Lung (tissue), 12 donors: ENCODE data around the gene PDE12. TPM values are rescaled to one million over a fixed set of nuclear protein-coding genes. Genes with fewer than 3 reads are reported as not detected.

Source experiments
- ATAC-seq: fragments of 200-7000 bp; cut with Tn5 transposase; one replicate; pipeline ENCODE4 v1.9.1; 2020; ENCODE audit warnings: moderate number of reproducible peaks; ENCODE audit not compliant: insufficient read depth, low FRiP score
- DNase-seq, 3 donors: peaks; one replicate each; pipeline ENCODE4 v3.0.0-alpha.2; 2013 to 2017
- H3K27ac ChIP-seq, 2 donors: one replicate each; pipeline ENCODE4 v1.5.1; 2013; ENCODE audit warnings: mild to moderate bottlenecking in 2 of 2, moderate library complexity in 2 of 2, control low read depth in 1 of 2, inconsistent platforms in 1 of 2, low read depth in 1 of 2, low read length in 1 of 2
- H3K27me3 ChIP-seq, 3 donors: one replicate each; pipeline ENCODE4 v1.5.1; 2013; ENCODE audit warnings: low read length in 2 of 3; ENCODE audit not compliant: control insufficient read depth in 3 of 3, insufficient read depth in 3 of 3
- H3K36me3 ChIP-seq, 4 donors: one replicate each; pipeline ENCODE4 v1.5.1; 2013; ENCODE audit warnings: low read length in 4 of 4, mild to moderate bottlenecking in 1 of 4, moderate library complexity in 1 of 4; ENCODE audit not compliant: control insufficient read depth in 4 of 4, insufficient read depth in 4 of 4
- H3K4me1 ChIP-seq, 5 donors: one replicate each; pipeline ENCODE4 v1.5.1; 2013; ENCODE audit warnings: low read length in 5 of 5, mild to moderate bottlenecking in 2 of 5, moderate library complexity in 1 of 5; ENCODE audit not compliant: control insufficient read depth in 5 of 5, insufficient read depth in 5 of 5
- H3K4me3 ChIP-seq: one replicate; pipeline ENCODE4 v1.5.1; 2013; ENCODE audit warnings: mild to moderate bottlenecking, control low read depth, moderate library complexity
- H3K9ac ChIP-seq, 2 donors: one replicate each; pipeline ENCODE4 v1.5.1; 2013; ENCODE audit warnings: low read length in 2 of 2, control low read depth in 1 of 2; ENCODE audit not compliant: insufficient read depth in 1 of 2
- H3K9me3 ChIP-seq, 4 donors: one replicate each; pipeline ENCODE4 v1.5.1; 2013; ENCODE audit warnings: low read length in 3 of 4, mild to moderate bottlenecking in 1 of 4, moderate library complexity in 1 of 4; ENCODE audit not compliant: control insufficient read depth in 4 of 4, insufficient read depth in 3 of 4
- WGBS, 2 donors: extraction: QIAGEN DNeasy Blood & Tissue Kit; methylation state at CpG; one replicate each; pipeline ENCODE4 v1.1.7; 2013; 5-methylcytosine and 5-hydroxymethylcytosine counted together
- polyA plus RNA-seq, 2 donors: library from polyadenylated mRNA; stranded (reverse); fragments of 200-250 nt; gene quantifications; one replicate each; pipeline ENCODE4 v1.2.1, GENCODE V29; 2013
- total RNA-seq, 2 donors: library from RNA; depleted of rRNA in 1 of 2; stranded (reverse); fragments of >200 nt in 1 of 2; gene quantifications; one replicate each; pipeline ENCODE4 v1.2.1, GENCODE V29; 2014 to 2021
- TF ChIP-seq, protein P1 (sequence below): IDR thresholded peaks from 2 replicates; pipeline ENCODE4 v1.5.1; 2012; ENCODE audit warnings: mild to moderate bottlenecking; ENCODE audit errors: control extremely low read depth, extremely low read depth
- donor health status: control.
- donor health status: control.
- donor health status: Bipolar disorder and iron deficiency.
- donor health status: healthy.
- donor health status: DM: yes; HTN: yes; CAD: no.

PDE12 gene
- total and polyA plus RNA-seq, 4 donors: 3.9 to 24.5 (median 9.9) TPM

GRCh38 chr3:57556459-57557084 is 498 bp downstream of the PDE12 start:
- 0% methylated on average over 53 to 54 of the region's 54 CpGs for WGBS, 2 donors
- ATAC-seq: peak; percentile 42
- Histone ChIP-seq H3K9ac (peak overlapping the region; percentile 69 to 82), H3K4me1 (peaks cover 0 to 25% (median 8%) of the 10 kb centered on the region in 5 donors), H3K27ac (peak overlapping the region; percentile 88 to 97), H3K36me3 (peaks cover 0 to 3% (median 2%) of the 10 kb centered on the region in 4 donors), H3K27me3 (no peaks in the 10 kb centered on the region), H3K9me3 (no peaks in the 10 kb centered on the region), H3K4me3 (peak overlapping the region; percentile 72)
- TF ChIP-seq, protein P1, sequence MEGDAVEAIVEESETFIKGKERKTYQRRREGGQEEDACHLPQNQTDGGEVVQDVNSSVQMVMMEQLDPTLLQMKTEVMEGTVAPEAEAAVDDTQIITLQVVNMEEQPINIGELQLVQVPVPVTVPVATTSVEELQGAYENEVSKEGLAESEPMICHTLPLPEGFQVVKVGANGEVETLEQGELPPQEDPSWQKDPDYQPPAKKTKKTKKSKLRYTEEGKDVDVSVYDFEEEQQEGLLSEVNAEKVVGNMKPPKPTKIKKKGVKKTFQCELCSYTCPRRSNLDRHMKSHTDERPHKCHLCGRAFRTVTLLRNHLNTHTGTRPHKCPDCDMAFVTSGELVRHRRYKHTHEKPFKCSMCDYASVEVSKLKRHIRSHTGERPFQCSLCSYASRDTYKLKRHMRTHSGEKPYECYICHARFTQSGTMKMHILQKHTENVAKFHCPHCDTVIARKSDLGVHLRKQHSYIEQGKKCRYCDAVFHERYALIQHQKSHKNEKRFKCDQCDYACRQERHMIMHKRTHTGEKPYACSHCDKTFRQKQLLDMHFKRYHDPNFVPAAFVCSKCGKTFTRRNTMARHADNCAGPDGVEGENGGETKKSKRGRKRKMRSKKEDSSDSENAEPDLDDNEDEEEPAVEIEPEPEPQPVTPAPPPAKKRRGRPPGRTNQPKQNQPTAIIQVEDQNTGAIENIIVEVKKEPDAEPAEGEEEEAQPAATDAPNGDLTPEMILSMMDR: no peak
- peak in 2 of 3 donors; percentile 11 to 12 for DNase-seq

- Histone ChIP-seq H3K9me3 (no peaks in the 10 kb centered on the region), H3K4me1 (peaks cover 0 to 25% (median 8%) of the 10 kb centered on the region in 5 donors), H3K36me3 (peaks cover 0 to 3% (median 2%) of the 10 kb centered on the region in 4 donors), H3K9ac (peak overlapping the region; percentile 69 to 82), H3K4me3 (peak overlapping the region; percentile 72), H3K27ac (peak overlapping the region; percentile 88 to 97), H3K27me3 (no peaks in the 10 kb centered on the region)
- WGBS, 2 donors: 1 to 2% methylated on average over 29 of the region's 29 CpGs
- no peak for ATAC-seq
- TF ChIP-seq, protein P1: no peak
- peak in 2 of 3 donors; percentile 12 to 14 for DNase-seq
Observed at GRCh38 chr3:57557085-57557537, 1.0 kb downstream of the PDE12 start.

DNA sequence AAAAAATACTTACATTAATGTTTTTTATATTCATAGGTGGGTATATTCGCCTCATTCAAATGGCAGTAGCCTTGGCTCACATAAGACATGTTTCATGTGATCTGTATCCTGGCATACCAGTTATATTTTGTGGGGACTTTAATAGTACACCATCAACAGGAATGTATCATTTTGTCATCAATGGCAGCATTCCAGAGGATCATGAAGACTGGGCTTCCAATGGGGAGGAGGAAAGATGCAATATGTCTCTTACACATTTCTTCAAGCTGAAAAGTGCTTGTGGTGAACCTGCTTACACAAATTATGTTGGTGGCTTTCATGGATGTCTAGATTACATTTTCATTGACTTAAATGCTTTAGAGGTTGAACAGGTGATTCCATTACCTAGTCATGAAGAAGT is 3.5 kb downstream of the PDE12 start:
- Histone ChIP-seq H3K4me1 (peaks cover 0 to 25% (median 8%) of the 10 kb centered on the region in 5 donors), H3K27me3 (no peaks in the 10 kb centered on the region), H3K9me3 (no peaks in the 10 kb centered on the region), H3K4me3 (no peak overlapping the region), H3K36me3 (peaks cover 0 to 6% (median 4%) of the 10 kb centered on the region in 4 donors), H3K27ac (no peak overlapping the region), H3K9ac (no peak overlapping the region)
- ATAC-seq: no peak
- TF ChIP-seq, protein P1: no peak
- 96 to 100% methylated on average over 1 of the region's 1 CpG for WGBS, 2 donors
- DNase-seq: no peak
